Gastroesophageal sphincter (tissue), 3 donors: Measurements from ENCODE around the gene PSMB8.
"Not testable (repeated sequence)": the region's sequence is repeated elsewhere in the genome, so short reads cannot be mapped to it uniquely, and the experiment has no call there.

Source experiments
- CTCF ChIP-seq, 4 experiments: fragments of 200-600 bp in 2 of 4; fragments of 450-650 bp in 2 of 4; sonication (generic) in 1 of 4; IDR thresholded peaks; one replicate each; pipeline ENCODE4 v1.5.1; 2017 to 2019; ENCODE audit warnings: antibody characterized with exemption in 4 of 4, mild to moderate bottlenecking in 2 of 4, moderate library complexity in 2 of 4
- EP300 ChIP-seq: sonication (generic); formaldehyde crosslinking; IDR thresholded peaks from one replicate; pipeline ENCODE4 v1.6.1; 2017; ENCODE audit warnings: antibody characterized with exemption, mild to moderate bottlenecking

GRCh38 chr6:32880962-32881361 is 37.1 kb upstream of the PSMB8 start:
- TF ChIP-seq CTCF (IDR thresholded peaks at IDR 0.05); EP300: not testable (repeated sequence)
